ENCODE data around the gene TTC16. TPM values are rescaled to one million over a fixed set of nuclear protein-coding genes. Genes with fewer than 3 reads are reported as not detected.

TTC16 gene
- total RNA-seq, 1 experiment from 2014 or later = 0.26 TPM

GRCh38 chr9:127730262-127730661, 14.4 kb downstream of the TTC16 start:
- no peak overlapping the region for H3K27ac ChIP-seq
- POLR2A ChIA-PET (ENCODE audit: unreplicated experiment) = no interaction called here
- H3K4me2 ChIP-seq = no peak overlapping the region
- H3K4me3 ChIP-seq = no peak overlapping the region
- H3K79me2 ChIP-seq (ENCODE audit: low read depth) = no peaks in the 10 kb centered on the region
- CTCF ChIA-PET = no interaction called here
- BruUV-seq (replicated peaks) = no TSS peak
- DNase-seq = no peak
- intact Hi-C loops (cut with micrococcal nuclease; ENCODE audit: unreplicated experiment) = loop anchor here (5.0 kb wide), 1 partner anchor 788 kb away; no protein-coding TSS in a partner anchor
- H3K4me1 ChIP-seq (replicated peaks; ENCODE audit: insufficient read depth) = peaks cover 6% of the 10 kb centered on the region; the same call in 1 of the 2 replicates
- H3K9me2 ChIP-seq (ENCODE audit: insufficient read depth) = no peaks in the 10 kb centered on the region
- H2AFZ ChIP-seq = no peak overlapping the region
- H3K27me3 ChIP-seq (ENCODE audit: insufficient read depth, low read depth) = no peaks in the 10 kb centered on the region
- no peak for TF ChIP-seq EZH2 (IDR thresholded peaks at IDR 0.05; ENCODE audit: low read depth)
- H4K20me1 ChIP-seq (ENCODE audit: insufficient read depth) = no peaks in the 10 kb centered on the region
- no peaks in the 10 kb centered on the region for H3K36me3 ChIP-seq (ENCODE audit: low read depth)
- no peaks in the 10 kb centered on the region for H3K9me3 ChIP-seq (ENCODE audit: insufficient read depth, low read depth)
- H3F3A ChIP-seq (ENCODE audit: insufficient read depth, low read depth) = peaks cover 5% of the 10 kb centered on the region; the same call in 1 of the 2 replicates

GRCh38 chr9:127730799-127731410, 15.0 kb downstream of the TTC16 start:
- ChIA-PET POLR2A (ENCODE audit: unreplicated experiment) (interaction anchor here (0.6 kb wide), 1 partner anchor 190 kb away, joined by 5 read pairs; no protein-coding TSS in a partner anchor), CTCF (no interaction called here)
- no peak overlapping the region for H2AFZ ChIP-seq
- no peaks in the 10 kb centered on the region for H4K20me1 ChIP-seq (ENCODE audit: insufficient read depth)
- intact Hi-C loops (cut with micrococcal nuclease; ENCODE audit: unreplicated experiment) = loop anchor here (5.0 kb wide), 1 partner anchor 789 kb away; no protein-coding TSS in a partner anchor
- no peaks in the 10 kb centered on the region for H3K36me3 ChIP-seq (ENCODE audit: low read depth)
- no peak overlapping the region for H3K4me2 ChIP-seq
- H3K27me3 ChIP-seq (ENCODE audit: insufficient read depth, low read depth) = no peaks in the 10 kb centered on the region
- peaks cover 6% of the 10 kb centered on the region; the same call in 1 of the 2 replicates for H3K4me1 ChIP-seq (replicated peaks; ENCODE audit: insufficient read depth)
- DNase-seq = peak in 1 of 2 experiments; percentile 15
- BruUV-seq (replicated peaks) = no TSS peak
- H3F3A ChIP-seq (ENCODE audit: insufficient read depth, low read depth) = peaks cover 5% of the 10 kb centered on the region; the same call in 1 of the 2 replicates
- no peak overlapping the region for H3K4me3 ChIP-seq
- no peaks in the 10 kb centered on the region for H3K79me2 ChIP-seq (ENCODE audit: low read depth)
- H3K9me3 ChIP-seq (ENCODE audit: insufficient read depth, low read depth) = no peaks in the 10 kb centered on the region
- no peaks in the 10 kb centered on the region for H3K9me2 ChIP-seq (ENCODE audit: insufficient read depth)
- H3K27ac ChIP-seq = no peak overlapping the region
- TF ChIP-seq CTCF (conservative IDR thresholded peaks at IDR 0.05) = no peak
- TF ChIP-seq EZH2 (IDR thresholded peaks at IDR 0.05; ENCODE audit: low read depth) = no peak

GRCh38 chr9:127731938-127732337, 16.1 kb downstream of the TTC16 start:
- Histone ChIP-seq H3K79me2 (ENCODE audit: low read depth) (no peaks in the 10 kb centered on the region), H4K20me1 (ENCODE audit: insufficient read depth) (no peaks in the 10 kb centered on the region), H3K4me1 (replicated peaks; ENCODE audit: insufficient read depth) (peaks cover 6% of the 10 kb centered on the region; the same call in 1 of the 2 replicates), H3K36me3 (ENCODE audit: low read depth) (no peaks in the 10 kb centered on the region), H3K27me3 (ENCODE audit: insufficient read depth, low read depth) (no peaks in the 10 kb centered on the region), H3F3A (ENCODE audit: insufficient read depth, low read depth) (peaks cover 5% of the 10 kb centered on the region; the same call in 1 of the 2 replicates), H3K27ac (no peak overlapping the region), H2AFZ (no peak overlapping the region), H3K9me2 (ENCODE audit: insufficient read depth) (no peaks in the 10 kb centered on the region), H3K9me3 (ENCODE audit: insufficient read depth, low read depth) (no peaks in the 10 kb centered on the region), H3K4me3 (no peak overlapping the region), H3K4me2 (no peak overlapping the region)
- POLR2A ChIA-PET (ENCODE audit: unreplicated experiment) = no interaction called here
- DNase-seq = no peak
- CTCF ChIA-PET = no interaction called here
- TF ChIP-seq EZH2 (IDR thresholded peaks at IDR 0.05; ENCODE audit: low read depth) (no peak), CTCF (conservative IDR thresholded peaks at IDR 0.05) (no peak)
- intact Hi-C loops (cut with micrococcal nuclease; ENCODE audit: unreplicated experiment) = loop anchor here (5.0 kb wide), 1 partner anchor 790 kb away; no protein-coding TSS in a partner anchor
- BruUV-seq (replicated peaks) = no TSS peak
